Measurements from ENCODE around the gene IGFBP6. TPM values are rescaled to one million over a fixed set of nuclear protein-coding genes. Genes with fewer than 3 reads are reported as not detected.
A peak's percentile ranks its signal among the peaks of the same experiment; 100 is the strongest.
"Not testable (repeated sequence)": the region's sequence is repeated elsewhere in the genome, so short reads cannot be mapped to it uniquely, and the experiment has no call there.

Gene IGFBP6
- total RNA-seq, 1 donor from 2014 or later = 27.7 TPM

- no peak for DNase-seq
Measured at GRCh38 chr12:53070877-53071492, 26.5 kb upstream of the IGFBP6 start.

GRCh38 chr12:53071591-53072551 lies 25.6 kb upstream of the IGFBP6 start:
- peak; percentile 82 for DNase-seq

GRCh38 chr12:53073881-53074280 lies 23.6 kb upstream of the IGFBP6 start:
- DNase-seq = peak; percentile 39

- no peak for DNase-seq
Measured at GRCh38 chr12:53074283-53074998, 23.0 kb upstream of the IGFBP6 start.

- no peak for DNase-seq
Measured at GRCh38 chr12:53074999-53075370, 22.5 kb upstream of the IGFBP6 start.

- no peak for DNase-seq
Measured at GRCh38 chr12:53076461-53076860, 21.0 kb upstream of the IGFBP6 start.

- no peak for DNase-seq
Measured at GRCh38 chr12:53077030-53077429, 20.4 kb upstream of the IGFBP6 start.

GRCh38 chr12:53078425-53079225 lies 18.8 kb upstream of the IGFBP6 start:
- DNase-seq = no peak

GRCh38 chr12:53079226-53080117 lies 18.0 kb upstream of the IGFBP6 start, which contains the start of gene SPRYD3:
Gene SPRYD3 (minus strand): TSS chr12:53079390. CDS start chr12:53079333, 57 bp downstream.
- DNase-seq = peak; percentile 97

- no peak for DNase-seq
Measured at GRCh38 chr12:53082637-53083175, 14.8 kb upstream of the IGFBP6 start.

GRCh38 chr12:53086361-53086760 lies 11.1 kb upstream of the IGFBP6 start:
- no peak for DNase-seq

GRCh38 chr12:53090105-53090504 lies 7.4 kb upstream of the IGFBP6 start:
- DNase-seq = no peak

GRCh38 chr12:53090554-53090953 lies 6.9 kb upstream of the IGFBP6 start:
- DNase-seq = no peak

- DNase-seq = no peak
Measured at GRCh38 chr12:53091756-53092155, 5.7 kb upstream of the IGFBP6 start.

- no peak for DNase-seq
Measured at GRCh38 chr12:53093777-53094393, 3.6 kb upstream of the IGFBP6 start.

- no peak for DNase-seq
Measured at GRCh38 chr12:53094394-53094787, 3.1 kb upstream of the IGFBP6 start.

GRCh38 chr12:53094796-53095595 lies 2.5 kb upstream of the IGFBP6 start:
- not testable (repeated sequence) for DNase-seq

- not testable (repeated sequence) for DNase-seq
Measured at GRCh38 chr12:53095596-53095895, 1.9 kb upstream of the IGFBP6 start.

GRCh38 chr12:53096089-53096741 lies 1.3 kb upstream of the IGFBP6 start:
- peak; percentile 81 for DNase-seq
